PC-3 (cell line): ENCODE data around the gene ZNF337. TPM values are rescaled to one million over a fixed set of nuclear protein-coding genes. Genes with fewer than 3 reads are reported as not detected.

ENCODE experiments used
- ATAC-seq: fragments of 200-7000 bp; cut with Tn5 transposase; 2 replicates; pipeline ENCODE4 v1.9.1; 2020; ENCODE audit warnings: mild to moderate bottlenecking, moderate library complexity
- BruUV-seq: library from RNA; stranded (reverse); fragments of 400-500 nt; replicated peaks from 2 replicates; lab custom pipeline; 2021; lab: Mats Ljungman, UMichigan
- CTCF ChIA-PET: fragments of 300-600 bp; sonication (Branson Sonifier 250); formaldehyde crosslinking; loops from one replicate; lab custom pipeline; 2022; ENCODE audit warnings: antibody characterized with exemption; lab: Charles Lee
- POLR2A ChIA-PET: fragments of 300-600 bp; sonication (Branson Sonifier 250); formaldehyde crosslinking; loops from one replicate; lab custom pipeline; 2022; ENCODE audit warnings: antibody characterized with exemption; ENCODE audit not compliant: unreplicated experiment; lab: Charles Lee
- DNase-seq: peaks from one replicate; pipeline ENCODE4 v3.0.0-alpha.2; 2015
- H2AFZ ChIP-seq: fragments of 300-600 bp; sonication (generic); 2 replicates; pipeline ENCODE4 v1.6.0; 2016; ENCODE audit warnings: antibody characterized with exemption, low read length
- H3F3A ChIP-seq: fragments of 300-600 bp; sonication (generic); one replicate; pipeline ENCODE4 v1.6.0; 2017; ENCODE audit warnings: antibody characterized with exemption, low read length, control low read depth, mild to moderate bottlenecking; ENCODE audit not compliant: unreplicated experiment
- H3K27ac ChIP-seq: fragments of 300-600 bp; sonication (generic); 2 replicates; pipeline ENCODE4 v1.5.1; 2016; ENCODE audit warnings: mild to moderate bottlenecking, low read length
- H3K27me3 ChIP-seq: fragments of 300-600 bp; sonication (generic); 2 replicates; pipeline ENCODE4 v1.6.1; 2016; ENCODE audit warnings: low read length, mixed read lengths
- H3K36me3 ChIP-seq: fragments of 300-600 bp; sonication (generic); 2 replicates; pipeline ENCODE4 v1.6.1; 2016; ENCODE audit warnings: low read depth, mixed run types, low read length, mixed read lengths
- H3K4me1 ChIP-seq: fragments of 300-600 bp; sonication (generic); 2 replicates; pipeline ENCODE4 v1.5.1; 2016; ENCODE audit warnings: low read length; ENCODE audit not compliant: insufficient read depth
- H3K4me2 ChIP-seq: fragments of 300-600 bp; sonication (generic); 2 replicates; pipeline ENCODE4 v1.6.0; 2016; ENCODE audit warnings: low read length
- H3K4me3 ChIP-seq: fragments of 300-600 bp; sonication (generic); 2 replicates; pipeline ENCODE4 v1.5.1; 2016; ENCODE audit warnings: mild to moderate bottlenecking, low read length, mixed read lengths
- H3K79me2 ChIP-seq: fragments of 300-600 bp; sonication (generic); 2 replicates; pipeline ENCODE4 v1.6.1; 2017; ENCODE audit warnings: low read length, mixed read lengths
- H3K9ac ChIP-seq: fragments of 300-600 bp; sonication (generic); 2 replicates; pipeline ENCODE4 v1.6.0; 2016; ENCODE audit warnings: mild to moderate bottlenecking, low read length
- H3K9me2 ChIP-seq: fragments of 300-600 bp; sonication (generic); replicated peaks from 2 replicates; pipeline ENCODE4 v1.6.1; 2016; ENCODE audit warnings: mixed run types, low read length, mixed read lengths
- H3K9me3 ChIP-seq: fragments of 300-600 bp; sonication (generic); 2 replicates; pipeline ENCODE4 v1.6.1; 2016; ENCODE audit warnings: low read length, mixed read lengths
- H4K20me1 ChIP-seq: fragments of 300-600 bp; sonication (generic); 2 replicates; pipeline ENCODE4 v1.6.1; 2016; ENCODE audit warnings: low read length, mixed read lengths
- EZH2 ChIP-seq: fragments of 300-600 bp; sonication (generic); IDR thresholded peaks from one replicate; pipeline ENCODE4 v1.6.1; 2017; ENCODE audit warnings: antibody characterized with exemption, mild to moderate bottlenecking, low read length; ENCODE audit not compliant: unreplicated experiment
- EZH2phosphoT487 ChIP-seq: fragments of 300-600 bp; sonication (generic); IDR thresholded peaks from 2 replicates; pipeline ENCODE4 v1.6.1; 2018; ENCODE audit warnings: mild to moderate bottlenecking, antibody characterized with exemption, low read length, borderline replicate concordance
- intact Hi-C: fragments of 100-400 bp; cut with micrococcal nuclease; formaldehyde crosslinking; loops from 2 replicates; pipeline ENCODE4 v1.9.0; 2023
- total RNA-seq: library from RNA; depleted of rRNA; stranded (reverse); fragments of >200 nt; gene quantifications from 2 replicates; pipeline ENCODE4 v1.2.3, GENCODE V29; 2014
- TF ChIP-seq, protein P1 (sequence below): fragments of 300-600 bp; sonication (generic); conservative IDR thresholded peaks from 2 replicates; pipeline ENCODE4 v1.5.1; 2017; ENCODE audit warnings: antibody characterized with exemption, low read depth, mild to moderate bottlenecking, low read length

Gene ZNF337
- total RNA-seq, 1 experiment from 2014 or later: 12.8 TPM

DNA sequence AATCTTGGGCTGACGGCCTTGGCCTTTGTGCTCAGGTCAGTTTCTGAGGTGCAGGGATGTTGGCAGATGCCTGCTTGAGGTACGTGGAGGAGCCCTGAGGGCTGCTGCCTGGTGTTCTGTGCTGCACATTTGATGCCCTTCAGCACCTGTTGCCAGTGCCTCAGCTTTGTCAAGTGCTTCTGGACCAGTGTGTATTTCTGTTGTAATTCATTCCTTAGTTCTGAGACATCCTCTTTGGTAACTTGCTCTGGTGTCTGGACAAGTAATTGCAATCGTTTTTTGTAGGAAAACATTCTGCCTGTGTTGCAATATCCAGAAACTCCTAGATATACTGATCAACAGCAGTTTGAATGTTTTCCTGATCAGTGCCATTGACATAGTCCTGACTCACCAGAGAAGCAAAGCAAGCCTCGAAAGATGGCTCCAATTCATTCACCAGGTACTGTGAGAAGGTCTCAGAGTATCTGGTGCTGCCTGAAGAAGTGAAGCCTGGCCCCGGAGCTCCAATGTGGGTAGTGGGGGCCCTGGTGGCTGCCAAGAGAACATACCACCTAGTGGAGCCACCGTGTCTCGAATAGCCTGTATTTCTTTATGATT, 26.7 kb downstream of the ZNF337 start:
- TF ChIP-seq, protein P1, sequence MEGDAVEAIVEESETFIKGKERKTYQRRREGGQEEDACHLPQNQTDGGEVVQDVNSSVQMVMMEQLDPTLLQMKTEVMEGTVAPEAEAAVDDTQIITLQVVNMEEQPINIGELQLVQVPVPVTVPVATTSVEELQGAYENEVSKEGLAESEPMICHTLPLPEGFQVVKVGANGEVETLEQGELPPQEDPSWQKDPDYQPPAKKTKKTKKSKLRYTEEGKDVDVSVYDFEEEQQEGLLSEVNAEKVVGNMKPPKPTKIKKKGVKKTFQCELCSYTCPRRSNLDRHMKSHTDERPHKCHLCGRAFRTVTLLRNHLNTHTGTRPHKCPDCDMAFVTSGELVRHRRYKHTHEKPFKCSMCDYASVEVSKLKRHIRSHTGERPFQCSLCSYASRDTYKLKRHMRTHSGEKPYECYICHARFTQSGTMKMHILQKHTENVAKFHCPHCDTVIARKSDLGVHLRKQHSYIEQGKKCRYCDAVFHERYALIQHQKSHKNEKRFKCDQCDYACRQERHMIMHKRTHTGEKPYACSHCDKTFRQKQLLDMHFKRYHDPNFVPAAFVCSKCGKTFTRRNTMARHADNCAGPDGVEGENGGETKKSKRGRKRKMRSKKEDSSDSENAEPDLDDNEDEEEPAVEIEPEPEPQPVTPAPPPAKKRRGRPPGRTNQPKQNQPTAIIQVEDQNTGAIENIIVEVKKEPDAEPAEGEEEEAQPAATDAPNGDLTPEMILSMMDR: peak; percentile 42
- TF ChIP-seq EZH2phosphoT487: no peak
- no peak for TF ChIP-seq EZH2
- CTCF ChIA-PET: interaction anchor here (0.5 kb wide), 1 partner anchor 42 kb away, joined by 3 read pairs; no protein-coding TSS in a partner anchor
- no peaks in the 10 kb centered on the region for H3K9me2 ChIP-seq

DNA sequence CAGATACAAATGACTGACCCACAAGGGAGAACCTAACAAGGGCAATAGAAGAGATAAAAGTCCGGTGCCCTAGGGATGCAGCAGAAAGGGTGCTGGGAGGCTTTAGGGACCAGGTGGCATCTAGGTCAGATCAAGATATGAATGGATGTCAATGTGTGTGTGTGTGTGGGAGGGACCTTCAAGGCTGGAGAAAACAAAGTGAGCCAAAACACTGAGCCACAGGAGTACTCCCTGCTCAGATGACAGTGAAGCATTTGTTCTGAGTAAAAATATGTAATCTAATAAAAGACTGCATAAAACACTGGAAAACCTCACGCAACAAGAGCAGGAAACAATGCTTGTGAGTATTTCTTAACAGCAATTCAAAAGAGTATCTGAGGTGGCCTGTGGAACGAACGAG, 28.2 kb downstream of the ZNF337 start:
- POLR2A ChIA-PET: no interaction called here
- no TSS peak for BruUV-seq

More for the DNA sequence above, 26.7 kb downstream of the ZNF337 start:
- Histone ChIP-seq H3K4me2 (no peak overlapping the region), H3K36me3 (peaks cover 13% of the 10 kb centered on the region; the same call in 1 of the 2 replicates), H3F3A (peaks cover 8% of the 10 kb centered on the region), H4K20me1 (no peaks in the 10 kb centered on the region), H3K9me3 (no peaks in the 10 kb centered on the region), H3K9ac (no peak overlapping the region), H3K4me3 (no peak overlapping the region), H3K27me3 (no peaks in the 10 kb centered on the region), H2AFZ (no peak overlapping the region), H3K4me1 (no peaks in the 10 kb centered on the region), H3K27ac (no peak overlapping the region), H3K79me2 (no peaks in the 10 kb centered on the region)
- ATAC-seq (peak; percentile 56), DNase-seq (peak; percentile 49)
- POLR2A ChIA-PET: no interaction called here
- intact Hi-C loops: loop anchor here (5.0 kb wide), 1 partner anchor 38 kb away; no protein-coding TSS in a partner anchor
- BruUV-seq: no TSS peak

More for the DNA sequence above, 28.2 kb downstream of the ZNF337 start:
- intact Hi-C loops: loop anchor here (5.0 kb wide), 1 partner anchor 36 kb away; no protein-coding TSS in a partner anchor
- Histone ChIP-seq H3K9me3 (no peaks in the 10 kb centered on the region), H3K9ac (no peak overlapping the region), H3K36me3 (0 out of 2 replicates have a peak, but pooled peaks cover 2% of the 10 kb centered on the region), H3K79me2 (no peaks in the 10 kb centered on the region), H3K4me2 (no peak overlapping the region), H3K4me1 (no peaks in the 10 kb centered on the region), H3K27ac (no peak overlapping the region), H3K9me2 (no peaks in the 10 kb centered on the region), H3F3A (peaks cover 8% of the 10 kb centered on the region), H4K20me1 (no peaks in the 10 kb centered on the region), H3K27me3 (no peaks in the 10 kb centered on the region), H3K4me3 (no peak overlapping the region), H2AFZ (no peak overlapping the region)
- TF ChIP-seq EZH2: no peak
- no peak for TF ChIP-seq EZH2phosphoT487
- TF ChIP-seq, protein P1: no peak
- ATAC-seq: peak; percentile 55
- no peak for DNase-seq
- CTCF ChIA-PET: interaction anchor here (0.6 kb wide), 1 partner anchor 91 kb away, joined by 8 read pairs; no protein-coding TSS in a partner anchor
